HEK293 (cell line): ENCODE data around the gene HGS.

ENCODE experiments used
- CTCF ChIA-PET: fragments of 350-600 bp; formaldehyde crosslinking; extraction: SDS; loops from one replicate; lab custom pipeline; 2021; ENCODE audit warnings: antibody characterized with exemption; lab: Yijun Ruan, JAX
- POLR2A ChIA-PET: fragments of 300-600 bp; formaldehyde crosslinking; extraction: SDS; loops from one replicate; lab custom pipeline; 2020; ENCODE audit warnings: antibody characterized with exemption, inconsistent platforms; lab: Yijun Ruan, JAX
- H3K27ac ChIP-seq: fragments of 200-500 bp; sonication (Bioruptor generic); 2 replicates; pipeline ENCODE4 v1.5.1; 2014; ENCODE audit warnings: low read depth, low read length, control low read depth, inconsistent platforms; ENCODE audit errors: extremely low read depth
- H3K36me3 ChIP-seq, 2 experiments: fragments of 200-500 bp in 1 of 2; sonication (Bioruptor generic) in 1 of 2; 1 replicate in 1 of 2; 2 replicates in 1 of 2; pipeline ENCODE4 v1.5.1; 2014 to 2017; ENCODE audit warnings: inconsistent platforms in 2 of 2, low read length in 2 of 2; ENCODE audit not compliant: control insufficient read depth in 2 of 2, insufficient read depth in 1 of 2
- H3K4me1 ChIP-seq: fragments of 200-500 bp; sonication (Bioruptor generic); 2 replicates; pipeline ENCODE4 v1.5.1; 2014; ENCODE audit warnings: mild to moderate bottlenecking, low read length, inconsistent platforms; ENCODE audit not compliant: control insufficient read depth, insufficient read depth
- H3K4me3 ChIP-seq: 2 replicates; pipeline ENCODE4 v1.5.1; 2011; ENCODE audit warnings: low read depth, mild to moderate bottlenecking, control low read depth, low read length, moderate library complexity
- H3K9me3 ChIP-seq: fragments of 200-500 bp; sonication (Bioruptor generic); 2 replicates; pipeline ENCODE4 v1.5.1; 2014; ENCODE audit warnings: low read depth, low read length, inconsistent platforms; ENCODE audit not compliant: control insufficient read depth, insufficient read depth
- BCL6B ChIP-seq: fragments of 450-650 bp; formaldehyde crosslinking; IDR thresholded peaks from 2 replicates; pipeline ENCODE4 v1.5.1; 2017; ENCODE audit warnings: missing biosample characterization, missing genetic modification characterization
- FEZF1 ChIP-seq: fragments of 450-650 bp; formaldehyde crosslinking; IDR thresholded peaks from 2 replicates; pipeline ENCODE4 v1.5.1; 2016; ENCODE audit warnings: missing biosample characterization, missing genetic modification characterization
- GLIS2 ChIP-seq: fragments of 450-650 bp; formaldehyde crosslinking; IDR thresholded peaks from 2 replicates; pipeline ENCODE4 v1.5.1; 2016; ENCODE audit warnings: missing biosample characterization, missing genetic modification characterization
- HIC1 ChIP-seq: fragments of 450-650 bp; formaldehyde crosslinking; IDR thresholded peaks from 2 replicates; pipeline ENCODE4 v1.5.1; 2016; ENCODE audit warnings: missing biosample characterization, missing genetic modification characterization
- HOXA7 ChIP-seq: sonication (generic); formaldehyde crosslinking; IDR thresholded peaks from 2 replicates; pipeline ENCODE4 v1.8.1; 2022; ENCODE audit warnings: missing genetic modification reagents, borderline replicate concordance
- KLF17 ChIP-seq: fragments of 450-650 bp; formaldehyde crosslinking; IDR thresholded peaks from 2 replicates; pipeline ENCODE4 v1.5.1; 2016; ENCODE audit warnings: missing biosample characterization, missing genetic modification characterization
- KLF9 ChIP-seq: fragments of 450-650 bp; formaldehyde crosslinking; IDR thresholded peaks from 2 replicates; pipeline ENCODE4 v1.5.1; 2016; ENCODE audit warnings: missing biosample characterization, missing genetic modification characterization, low read depth
- OSR2 ChIP-seq: fragments of 450-650 bp; formaldehyde crosslinking; IDR thresholded peaks from 2 replicates; pipeline ENCODE4 v1.5.1; 2016; ENCODE audit warnings: missing biosample characterization, missing genetic modification characterization
- SCRT2 ChIP-seq: fragments of 450-650 bp; formaldehyde crosslinking; IDR thresholded peaks from 2 replicates; pipeline ENCODE4 v1.5.1; 2016; ENCODE audit warnings: missing biosample characterization, missing genetic modification characterization
- SETDB1 ChIP-seq: IDR thresholded peaks from one replicate; pipeline ENCODE4 v1.6.1; 2017; ENCODE audit warnings: mild to moderate bottlenecking, low read length, moderate library complexity, mixed read lengths; ENCODE audit not compliant: insufficient read length
- YY2 ChIP-seq: fragments of 450-650 bp; formaldehyde crosslinking; IDR thresholded peaks from 2 replicates; pipeline ENCODE4 v1.5.1; 2016; ENCODE audit warnings: missing biosample characterization, missing genetic modification characterization
- ZBTB1 ChIP-seq: fragments of 450-650 bp; formaldehyde crosslinking; IDR thresholded peaks from 2 replicates; pipeline ENCODE4 v1.5.1; 2016; ENCODE audit warnings: missing biosample characterization, missing genetic modification characterization
- ZBTB8A ChIP-seq: fragments of 450-650 bp; formaldehyde crosslinking; IDR thresholded peaks from 2 replicates; pipeline ENCODE4 v1.5.1; 2016; ENCODE audit warnings: missing biosample characterization, missing genetic modification characterization
- ZEB2 ChIP-seq: fragments of 450-650 bp; formaldehyde crosslinking; IDR thresholded peaks from 2 replicates; pipeline ENCODE4 v1.5.1; 2016; ENCODE audit warnings: missing biosample characterization, missing genetic modification characterization
- ZFHX2 ChIP-seq: fragments of 450-650 bp; formaldehyde crosslinking; conservative IDR thresholded peaks from 2 replicates; pipeline ENCODE4 v1.5.1; 2016; ENCODE audit warnings: missing biosample characterization, missing genetic modification characterization
- ZFP69B ChIP-seq: fragments of 450-650 bp; formaldehyde crosslinking; IDR thresholded peaks from 2 replicates; pipeline ENCODE4 v1.5.1; 2016; ENCODE audit warnings: missing biosample characterization, missing genetic modification characterization
- ZNF155 ChIP-seq: fragments of 450-650 bp; formaldehyde crosslinking; IDR thresholded peaks from 2 replicates; pipeline ENCODE4 v1.5.1; 2016; ENCODE audit warnings: missing biosample characterization, missing genetic modification characterization
- ZNF211 ChIP-seq: fragments of 450-650 bp; formaldehyde crosslinking; IDR thresholded peaks from 2 replicates; pipeline ENCODE4 v1.5.1; 2016; ENCODE audit warnings: low read depth, missing biosample characterization, missing genetic modification characterization
- ZNF423 ChIP-seq: fragments of 450-650 bp; formaldehyde crosslinking; IDR thresholded peaks from 2 replicates; pipeline ENCODE4 v1.5.1; 2016; ENCODE audit warnings: missing biosample characterization, missing genetic modification characterization
- ZNF473 ChIP-seq: fragments of 450-650 bp; formaldehyde crosslinking; IDR thresholded peaks from 2 replicates; pipeline ENCODE4 v1.5.1; 2017; ENCODE audit warnings: missing biosample characterization, missing genetic modification characterization
- ZNF670 ChIP-seq: fragments of 450-650 bp; formaldehyde crosslinking; IDR thresholded peaks from 2 replicates; pipeline ENCODE4 v1.5.1; 2016; ENCODE audit warnings: missing biosample characterization, missing genetic modification characterization, low read depth
- ZXDB ChIP-seq: fragments of 450-650 bp; formaldehyde crosslinking; IDR thresholded peaks from 2 replicates; pipeline ENCODE4 v1.5.1; 2016; ENCODE audit warnings: missing biosample characterization, missing genetic modification characterization
- TF ChIP-seq, protein P1 (sequence below): fragments of 450-650 bp; formaldehyde crosslinking; IDR thresholded peaks from 2 replicates; pipeline ENCODE4 v1.5.1; 2016; ENCODE audit warnings: missing biosample characterization, missing genetic modification characterization, low read depth
- TF ChIP-seq, protein P2 (sequence below): fragments of 450-650 bp; formaldehyde crosslinking; IDR thresholded peaks from 2 replicates; pipeline ENCODE4 v1.5.1; 2016; ENCODE audit warnings: missing biosample characterization, missing genetic modification characterization

HGS gene

GRCh38 chr17:81676906-81677305, 6.9 kb upstream of the HGS start:
- TF ChIP-seq SETDB1 = no peak
- TF ChIP-seq ZFP69B = no peak
- H3K27ac ChIP-seq = no peak overlapping the region
- H3K4me1 ChIP-seq = no peaks in the 10 kb centered on the region
- no peaks in the 10 kb centered on the region for H3K9me3 ChIP-seq
- H3K4me3 ChIP-seq = no peak overlapping the region
- ChIA-PET CTCF (interaction anchor here (0.6 to 2.6 kb wide), 5 partner anchors 7 to 79 kb away, joined by 3 to 9 read pairs (median 6); partner anchors contain the start of genes ARL16, HGS and MRPL12), POLR2A (interaction anchor here (0.7 to 2.0 kb wide), 2 partner anchors 26 kb away, joined by 4 to 13 read pairs; partner anchors contain the start of gene MRPL12)
- H3K36me3 ChIP-seq = peaks cover 18 to 49% of the 10 kb centered on the region in 2 experiments; a peak in 2 of 3 replicates

DNA sequence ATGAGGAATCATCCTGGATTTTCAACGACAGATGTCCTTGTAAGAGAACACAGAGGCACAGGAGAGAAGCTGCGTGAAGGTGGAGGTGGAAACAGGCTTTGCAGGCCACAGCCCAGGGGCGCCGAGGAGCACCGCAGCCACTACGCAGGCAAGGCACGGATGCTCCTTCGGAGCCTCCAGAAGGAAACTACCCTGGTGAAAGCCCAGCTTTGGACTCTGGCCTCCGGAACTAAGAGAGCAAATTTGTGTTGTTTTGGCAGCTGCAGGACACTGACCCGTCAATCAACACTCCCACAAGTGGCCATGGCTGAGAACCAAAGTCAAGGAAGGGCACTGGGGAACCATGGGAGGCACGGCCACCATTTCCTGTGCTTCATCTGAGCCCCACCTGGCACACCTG, 3.7 kb upstream of the HGS start:
- CTCF ChIA-PET = interaction anchor here (0.8 kb wide), 1 partner anchor 13 kb away, joined by 3 read pairs; no protein-coding TSS in a partner anchor
- Histone ChIP-seq H3K27ac (no peak overlapping the region), H3K4me1 (peaks cover 4% of the 10 kb centered on the region), H3K36me3 (peaks cover 1 to 23% of the 10 kb centered on the region in 2 experiments; a peak in 2 of 3 replicates), H3K4me3 (no peak overlapping the region), H3K9me3 (no peaks in the 10 kb centered on the region)
- POLR2A ChIA-PET = interaction anchor here (0.7 to 2.9 kb wide), 5 partner anchors 13 to 43 kb away, joined by 3 to 14 read pairs (median 3); partner anchors contain the start of genes CCDC137, MRPL12, NPLOC4 and OXLD1
- TF ChIP-seq SCRT2 (tag by site-specific recombination) (peak; percentile 42; the same call in 1 of the 2 replicates), FEZF1 (no peak)

DNA sequence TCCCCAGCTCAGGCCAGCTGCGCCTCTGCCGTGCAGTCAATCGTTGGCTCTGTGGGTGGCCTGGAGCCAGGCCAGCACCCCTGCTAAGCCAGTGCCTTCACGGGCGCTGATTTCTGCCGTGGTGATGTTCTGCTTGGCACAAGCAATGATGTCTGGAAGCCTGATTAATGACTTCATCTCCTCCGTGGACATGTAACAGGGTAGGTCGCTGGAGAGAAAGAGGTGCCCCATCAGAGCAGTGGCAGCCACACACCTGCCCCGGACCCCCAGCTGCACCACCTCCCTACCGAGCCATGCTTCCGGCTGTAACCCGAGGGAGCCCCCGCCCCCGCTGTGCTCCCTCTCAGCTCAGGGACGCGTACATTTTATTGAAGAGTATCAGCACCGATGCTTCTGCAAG, 2.1 kb upstream of the HGS start:
- H3K27ac ChIP-seq = peak overlapping the region; percentile 19; the same call in 1 of the 2 replicates
- peaks cover 6 to 33% of the 10 kb centered on the region in 2 experiments; a peak in 2 of 3 replicates for H3K36me3 ChIP-seq
- H3K4me3 ChIP-seq = no peak overlapping the region
- CTCF ChIA-PET = interaction anchor here (0.6 to 2.2 kb wide), 6 partner anchors 12 to 271 kb away, joined by 3 to 9 read pairs (median 4); no protein-coding TSS in a partner anchor
- POLR2A ChIA-PET = interaction anchor here (1.0 to 6.6 kb wide), 4 partner anchors 10 to 168 kb away, joined by 3 to 109 read pairs (median 16); partner anchors contain the start of genes ACTG1 and MRPL12
- H3K9me3 ChIP-seq = no peaks in the 10 kb centered on the region
- H3K4me1 ChIP-seq = peaks cover 4% of the 10 kb centered on the region
- TF ChIP-seq ZBTB1 (tag by site-specific recombination) (no peak), ZNF155 (tag by site-specific recombination) (no peak), HOXA7 (CRISPR knock-in tag) (no peak), ZXDB (tag by site-specific recombination) (no peak), ZNF670 (no peak), OSR2 (tag by site-specific recombination) (0 out of 2 replicates have a peak, but pooled peaks have one; percentile 26), ZBTB8A (tag by site-specific recombination) (peak; percentile 39), KLF9 (no peak), ZEB2 (tag by site-specific recombination) (0 out of 2 replicates have a peak, but pooled peaks have one; percentile 33), ZFHX2 (tag by site-specific recombination) (peak; percentile 9; the same call in 1 of the 2 replicates), HIC1 (tag by site-specific recombination) (no peak), KLF17 (no peak), ZNF211 (no peak), ZNF423 (tag by site-specific recombination) (peak; percentile 83), GLIS2 (tag by site-specific recombination) (0 out of 2 replicates have a peak, but pooled peaks have one; percentile 51), BCL6B (tag by site-specific recombination) (no peak), YY2 (no peak), ZNF473 (no peak)
- TF ChIP-seq, protein P1, sequence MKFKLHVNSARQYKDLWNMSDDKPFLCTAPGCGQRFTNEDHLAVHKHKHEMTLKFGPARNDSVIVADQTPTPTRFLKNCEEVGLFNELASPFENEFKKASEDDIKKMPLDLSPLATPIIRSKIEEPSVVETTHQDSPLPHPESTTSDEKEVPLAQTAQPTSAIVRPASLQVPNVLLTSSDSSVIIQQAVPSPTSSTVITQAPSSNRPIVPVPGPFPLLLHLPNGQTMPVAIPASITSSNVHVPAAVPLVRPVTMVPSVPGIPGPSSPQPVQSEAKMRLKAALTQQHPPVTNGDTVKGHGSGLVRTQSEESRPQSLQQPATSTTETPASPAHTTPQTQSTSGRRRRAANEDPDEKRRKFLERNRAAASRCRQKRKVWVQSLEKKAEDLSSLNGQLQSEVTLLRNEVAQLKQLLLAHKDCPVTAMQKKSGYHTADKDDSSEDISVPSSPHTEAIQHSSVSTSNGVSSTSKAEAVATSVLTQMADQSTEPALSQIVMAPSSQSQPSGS (tag by site-specific recombination) = 0 out of 2 replicates have a peak, but pooled peaks have one; percentile 6
- TF ChIP-seq, protein P2, sequence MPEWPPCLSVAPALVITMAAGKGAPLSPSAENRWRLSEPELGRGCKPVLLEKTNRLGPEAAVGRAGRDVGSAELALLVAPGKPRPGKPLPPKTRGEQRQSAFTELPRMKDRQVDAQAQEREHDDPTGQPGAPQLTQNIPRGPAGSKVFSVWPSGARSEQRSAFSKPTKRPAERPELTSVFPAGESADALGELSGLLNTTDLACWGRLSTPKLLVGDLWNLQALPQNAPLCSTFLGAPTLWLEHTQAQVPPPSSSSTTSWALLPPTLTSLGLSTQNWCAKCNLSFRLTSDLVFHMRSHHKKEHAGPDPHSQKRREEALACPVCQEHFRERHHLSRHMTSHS (tag by site-specific recombination) = no peak
